ENCODE data around the gene ARMC7. TPM values are rescaled to one million over a fixed set of nuclear protein-coding genes. Genes with fewer than 3 reads are reported as not detected.

The ARMC7 gene
- total and polyA plus RNA-seq, 2 of the 13 experiments (the other 11 are each of a cell fraction or from before 2014, with no cell fraction given) = 3.9 to 4.2 TPM

GRCh38 chr17:75063201-75063600 lies 46.6 kb upstream of the ARMC7 start:
- Histone ChIP-seq H2AFZ (ENCODE audit: low read length) (no peak overlapping the region), H3K27ac (ENCODE audit: extremely low read length, insufficient read depth, low read length) (no peak overlapping the region), H3K4me3 (replicated peaks in 1 of 3; ENCODE audit: insufficient read depth in 1 of 3, low read depth in 2 of 3, low read length in 3 of 3) (no peak overlapping the region), H3K4me2 (ENCODE audit: low read depth, low read length) (no peak overlapping the region), H3K9ac (ENCODE audit: insufficient read depth, low read depth, low read length) (no peak overlapping the region), H3K4me1 (ENCODE audit: insufficient read depth, low read length) (0 out of 2 replicates have a peak, but pooled peaks cover 5% of the 10 kb centered on the region), H3K36me3 (replicated peaks in 1 of 2; ENCODE audit: control insufficient read depth in 1 of 2, insufficient read depth in 2 of 2, low read length in 2 of 2) (peaks cover 25 to 53% of the 10 kb centered on the region in 2 experiments), H3K27me3 (ENCODE audit: control insufficient read depth in 1 of 2, insufficient read depth in 2 of 2, low read length in 2 of 2) (no peaks in the 10 kb centered on the region), H4K20me1 (ENCODE audit: insufficient read depth, low read length) (no peaks in the 10 kb centered on the region), H3K79me2 (ENCODE audit: insufficient read depth, low read length) (no peaks in the 10 kb centered on the region), H3K9me3 (ENCODE audit: low read length) (no peaks in the 10 kb centered on the region)
- in situ Hi-C loops (cut with HindIII; ENCODE audit: extremely low pct_ligation_motif_present, low pct_unique_long_range_greater_than_20kb) (no loop called here), intact Hi-C loops (cut with micrococcal nuclease; ENCODE audit: unreplicated experiment) (no loop called here)
- WGBS (ENCODE audit: low lambda C conversion rate) = 89% methylated on average over 13 of the region's 13 CpGs
- CTCF ChIA-PET (ENCODE audit: low intra/inter-chr PET ratio, low total read pairs) = no interaction called here
- TF ChIP-seq DNMT1 (CRISPR knock-in tag; IDR thresholded peaks at IDR 0.05) (no peak), NFE2L2 (IDR thresholded peaks at IDR 0.05; ENCODE audit: low read length) (no peak)
- POLR2A ChIA-PET = interaction anchor here (0.9 to 1.2 kb wide), 3 partner anchors 14 to 31 kb away, joined by 3 read pairs; no protein-coding TSS in a partner anchor
- ATAC-seq = no peak
- DNase-seq (ENCODE audit: low spot score) = no peak
- no TSS peak for BruUV-seq (replicated peaks)
- FAIRE-seq = no peak

DNA sequence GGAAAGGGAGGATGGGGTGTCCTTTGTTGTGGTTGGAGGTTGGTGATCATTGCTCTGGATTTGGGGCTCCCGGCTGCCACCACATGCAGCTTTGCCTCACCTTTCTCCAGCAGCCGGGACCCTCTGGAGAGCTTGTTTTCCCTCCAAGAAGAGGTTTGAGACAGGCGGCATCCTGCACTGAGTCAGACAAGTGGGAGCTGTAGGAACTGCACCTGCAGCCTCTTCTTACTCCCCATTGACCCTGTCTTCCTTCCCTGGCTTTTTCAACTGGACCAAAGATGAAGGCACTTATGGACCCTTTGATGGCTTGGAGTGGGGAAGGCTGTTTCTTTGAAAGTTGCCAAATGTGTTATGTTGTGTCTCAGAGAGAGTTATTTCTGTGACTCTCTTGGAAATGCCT lies 46.1 kb upstream of the ARMC7 start:
- POLR2A ChIA-PET = interaction anchor here (0.9 to 1.2 kb wide), 3 partner anchors 14 to 31 kb away, joined by 3 read pairs; no protein-coding TSS in a partner anchor

More for the DNA sequence above, 46.1 kb upstream of the ARMC7 start:
- peaks cover 25 to 53% of the 10 kb centered on the region in 2 experiments for H3K36me3 ChIP-seq (replicated peaks in 1 of 2; ENCODE audit: control insufficient read depth in 1 of 2, insufficient read depth in 2 of 2, low read length in 2 of 2)
- in situ Hi-C loops (cut with HindIII; ENCODE audit: extremely low pct_ligation_motif_present, low pct_unique_long_range_greater_than_20kb) = no loop called here
- intact Hi-C loops (cut with micrococcal nuclease; ENCODE audit: unreplicated experiment) = no loop called here
- no peak overlapping the region for H3K4me3 ChIP-seq (replicated peaks in 1 of 3; ENCODE audit: insufficient read depth in 1 of 3, low read depth in 2 of 3, low read length in 3 of 3)
- ATAC-seq (peak; percentile 15; the same call in 1 of the 3 replicates), DNase-seq (ENCODE audit: low spot score) (no peak), FAIRE-seq (no peak)
- 0 out of 2 replicates have a peak, but pooled peaks cover 6% of the 10 kb centered on the region for H3K4me1 ChIP-seq (ENCODE audit: insufficient read depth, low read length)
- CTCF ChIA-PET (ENCODE audit: low intra/inter-chr PET ratio, low total read pairs) = no interaction called here
- WGBS (ENCODE audit: low lambda C conversion rate) = 80% methylated on average over 3 of the region's 3 CpGs
- no peak overlapping the region for H3K9ac ChIP-seq (ENCODE audit: insufficient read depth, low read depth, low read length)
- no peaks in the 10 kb centered on the region for H4K20me1 ChIP-seq (ENCODE audit: insufficient read depth, low read length)
- H2AFZ ChIP-seq (ENCODE audit: low read length) = no peak overlapping the region
- no peaks in the 10 kb centered on the region for H3K27me3 ChIP-seq (ENCODE audit: control insufficient read depth in 1 of 2, insufficient read depth in 2 of 2, low read length in 2 of 2)
- TF ChIP-seq ZNF225 (CRISPR knock-in tag; IDR thresholded peaks at IDR 0.05) (no peak), PRPF4 (IDR thresholded peaks at IDR 0.05; ENCODE audit: low read depth, low read length, poor library complexity, severe bottlenecking) (no peak), ATF4 (CRISPR knock-in tag; IDR thresholded peaks at IDR 0.05) (no peak), ZFP41 (CRISPR knock-in tag; IDR thresholded peaks at IDR 0.05; ENCODE audit: borderline replicate concordance) (no peak)
- H3K9me3 ChIP-seq (ENCODE audit: low read length) = no peaks in the 10 kb centered on the region
- no peak overlapping the region for H3K4me2 ChIP-seq (ENCODE audit: low read depth, low read length)
- no peaks in the 10 kb centered on the region for H3K79me2 ChIP-seq (ENCODE audit: insufficient read depth, low read length)
- no TSS peak for BruUV-seq (replicated peaks)
- no peak overlapping the region for H3K27ac ChIP-seq (ENCODE audit: extremely low read length, insufficient read depth, low read length)
